ENCODE results near the gene LRG1.
"Not testable (repeated sequence)": the region's sequence is repeated elsewhere in the genome, so short reads cannot be mapped to it uniquely, and the experiment has no call there.

The LRG1 gene

DNA sequence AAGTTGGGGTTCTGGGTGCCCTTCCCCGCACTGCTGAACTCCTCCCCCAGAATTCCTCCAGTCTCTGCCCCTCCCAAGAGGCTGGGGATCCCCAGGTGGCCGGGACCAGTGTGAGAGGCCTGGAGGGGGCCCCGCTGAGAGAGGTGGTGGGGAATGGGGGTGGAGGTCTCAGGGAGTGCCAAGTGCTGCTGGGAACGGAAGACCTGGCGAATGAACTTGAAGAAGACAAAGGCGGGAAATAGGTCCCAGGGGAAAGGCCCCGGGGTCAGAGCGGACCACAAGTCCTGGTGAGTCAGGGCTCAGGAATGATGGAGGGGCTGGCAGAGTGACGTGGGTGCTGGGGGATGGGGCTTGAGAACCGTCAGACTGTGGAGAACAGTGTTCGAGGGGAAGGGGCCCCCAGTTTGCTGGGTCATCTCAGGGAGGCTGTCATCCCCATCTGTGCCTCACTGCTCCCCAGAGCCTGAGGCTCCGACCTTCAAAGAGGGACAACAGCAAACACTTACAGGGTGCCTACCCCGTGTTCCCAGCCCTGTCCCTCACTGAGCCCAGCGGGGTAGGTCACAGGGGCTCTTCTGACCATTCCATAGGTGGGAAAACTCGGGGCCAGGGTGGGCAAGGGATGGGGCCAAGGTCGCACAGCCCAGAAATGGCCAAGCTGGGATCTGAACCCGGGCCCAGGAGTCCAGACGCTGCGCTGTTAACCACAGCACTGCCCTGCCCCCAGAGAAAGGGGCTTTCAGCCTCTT lies 35.6 kb upstream of the LRG1 start:
- DNase-seq = no peak

DNA sequence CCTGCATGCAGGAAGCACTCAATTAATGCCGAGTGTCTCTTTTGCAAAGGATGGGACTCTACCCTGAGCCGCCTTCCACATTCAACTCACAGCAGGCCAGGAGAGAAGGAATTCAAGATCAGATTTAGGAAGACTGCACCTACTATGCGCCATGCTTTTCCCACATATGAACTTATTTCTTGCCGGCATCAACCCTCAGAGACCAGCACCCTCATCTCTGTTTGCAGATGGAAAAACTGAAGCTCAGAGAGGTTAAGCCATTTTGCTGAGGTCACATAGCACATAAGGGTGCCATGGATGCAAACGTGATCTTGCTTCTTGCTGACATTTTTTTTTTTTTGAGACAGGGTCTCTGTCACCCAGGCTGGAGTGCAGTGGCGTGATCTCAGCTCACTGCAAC lies 33.8 kb upstream of the LRG1 start:
- DNase-seq = no peak

DNA sequence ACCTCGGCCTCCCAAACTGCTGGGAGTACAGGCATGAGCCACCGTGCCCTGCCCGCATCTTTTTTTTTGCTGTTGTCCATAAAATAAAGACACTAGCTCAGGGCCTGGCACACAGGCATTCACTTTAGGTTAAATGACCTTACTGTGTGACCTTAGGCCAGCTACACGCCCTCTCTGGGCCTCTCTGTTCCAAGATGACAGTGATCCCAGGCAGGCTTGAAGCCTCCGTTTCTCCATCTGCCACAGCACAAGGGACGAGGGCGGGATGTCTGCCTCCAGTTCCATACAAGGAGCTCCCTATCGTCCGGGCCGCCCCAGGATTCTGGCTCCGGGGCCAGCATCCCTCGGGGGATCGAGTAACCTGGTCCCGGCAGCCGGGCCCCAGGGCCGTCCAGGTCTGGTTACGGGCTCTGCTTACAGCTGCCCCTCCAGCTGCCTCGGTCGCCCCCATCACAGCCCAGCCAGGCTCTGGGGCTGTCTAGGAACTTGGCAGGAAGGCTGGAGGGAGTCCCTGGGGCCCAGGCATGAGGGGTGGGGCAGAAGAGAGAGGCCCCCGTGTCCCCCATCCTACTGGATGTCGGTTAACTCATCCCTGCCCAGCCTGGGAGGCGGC lies 31.6 kb upstream of the LRG1 start:
- no peak for DNase-seq

DNA sequence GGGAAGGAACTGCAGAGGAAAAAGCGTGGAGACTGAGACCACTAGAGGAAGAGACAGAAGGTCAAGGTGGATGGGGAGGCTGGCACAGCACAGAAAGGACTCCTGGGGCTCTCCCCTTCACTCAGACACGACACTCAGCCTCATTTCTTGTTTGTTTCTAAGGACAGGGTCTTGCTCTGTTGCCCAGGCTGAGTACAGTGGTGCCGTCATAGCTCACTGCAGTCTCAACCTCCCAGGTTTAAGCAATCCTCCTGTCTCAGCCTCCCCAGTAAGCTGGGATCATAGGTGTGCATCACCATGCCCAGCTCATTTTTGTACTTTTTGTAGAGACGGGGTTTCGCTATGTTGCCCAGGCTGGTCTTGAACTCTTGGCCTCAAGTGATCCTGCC lies 31.1 kb upstream of the LRG1 start:
- no peak for DNase-seq

DNA sequence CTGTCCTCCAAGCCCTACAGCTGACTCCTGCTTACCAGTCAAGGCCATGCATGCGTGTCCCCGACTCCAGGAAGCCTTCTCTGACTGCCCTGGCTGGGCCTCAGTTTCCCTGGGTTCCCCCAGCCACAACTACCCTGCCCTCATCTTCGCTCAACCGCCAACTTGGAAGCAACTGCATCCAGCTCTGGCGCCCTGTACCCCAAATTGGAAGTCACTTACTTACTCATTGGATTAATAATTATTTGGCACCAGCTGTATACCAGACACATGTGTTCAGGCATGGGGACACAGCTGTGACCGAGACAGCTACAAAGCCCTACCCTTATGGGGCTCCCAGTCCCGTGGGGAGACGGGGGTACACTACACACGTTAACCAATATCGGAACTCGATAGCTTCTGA lies 30.6 kb upstream of the LRG1 start:
- DNase-seq = no peak

DNA sequence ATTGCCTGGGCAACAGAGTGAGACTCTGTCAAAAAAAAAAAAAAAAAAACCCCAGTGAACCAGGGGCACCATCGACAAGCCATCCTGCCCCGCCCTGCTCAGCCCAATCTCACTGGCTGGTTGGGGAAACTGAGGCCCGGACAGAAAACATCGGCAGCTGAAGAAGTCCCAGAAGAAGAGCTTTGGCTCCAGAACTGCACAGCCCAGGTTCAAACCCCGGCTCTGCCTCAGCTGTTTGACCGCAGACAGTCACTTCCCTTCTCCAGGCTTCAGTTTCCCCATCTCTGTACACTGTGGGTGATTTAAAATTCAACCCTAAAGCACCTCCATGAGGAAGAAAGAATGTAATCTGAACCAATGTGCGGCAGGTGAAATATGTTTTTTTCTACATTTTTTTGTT lies 29.1 kb upstream of the LRG1 start:
- DNase-seq = no peak

DNA sequence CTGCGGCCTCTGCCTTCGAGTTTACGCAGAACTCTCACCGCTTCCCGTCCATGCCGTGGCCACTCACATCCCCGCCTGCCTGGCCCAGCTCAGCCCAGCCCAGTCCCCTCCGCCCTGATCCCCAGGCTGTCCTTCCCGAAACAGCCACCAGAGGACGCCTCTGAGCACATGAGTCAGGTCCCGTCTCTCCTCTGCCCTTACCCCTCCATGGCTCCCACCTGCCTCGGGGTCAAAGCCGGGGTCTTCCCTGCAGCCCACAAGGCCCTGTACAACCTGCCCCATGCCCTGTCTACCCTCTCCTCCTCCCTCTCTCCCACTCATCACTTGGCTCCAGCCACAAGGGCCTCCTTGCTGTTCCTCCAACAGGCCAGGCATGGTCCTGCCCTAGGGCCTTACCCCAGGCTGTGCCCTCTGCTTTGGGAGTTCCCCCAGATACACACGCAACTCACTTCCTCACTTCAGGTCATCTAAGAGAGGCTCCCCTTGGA lies 27.8 kb upstream of the LRG1 start:
- DNase-seq = peak; percentile 54

DNA sequence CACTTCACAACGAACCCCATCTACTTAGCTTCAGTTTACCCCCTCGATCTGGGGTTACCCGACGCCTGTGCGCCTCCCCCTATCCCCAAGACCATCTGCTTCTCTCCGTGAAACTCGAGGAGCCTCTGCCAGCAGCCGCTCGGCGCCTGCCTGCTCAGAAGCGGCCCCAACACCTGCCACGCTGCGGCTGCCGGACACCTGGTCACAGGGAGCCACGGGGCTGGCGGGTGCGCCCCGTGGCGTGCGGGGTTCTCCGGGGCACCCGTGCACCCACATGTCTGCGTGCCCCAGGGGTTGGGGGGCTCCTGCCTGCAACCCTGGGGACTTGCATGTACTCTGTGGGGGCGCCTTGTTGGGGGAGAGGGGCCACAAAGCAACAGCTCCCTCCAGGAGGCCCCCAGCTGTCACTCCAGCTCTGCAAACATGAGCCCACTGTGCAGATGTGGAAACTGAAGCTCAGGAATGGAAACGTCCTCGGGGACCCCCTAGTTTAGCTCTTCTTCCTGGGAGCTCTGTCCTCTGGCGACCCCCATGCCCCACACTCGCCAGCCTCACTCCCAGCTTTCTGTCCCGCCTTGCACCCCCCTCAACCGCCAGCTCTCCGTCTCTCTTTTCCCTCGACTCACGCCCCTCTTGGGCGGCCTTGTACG lies 26.7 kb upstream of the LRG1 start:
- no peak for DNase-seq

DNA sequence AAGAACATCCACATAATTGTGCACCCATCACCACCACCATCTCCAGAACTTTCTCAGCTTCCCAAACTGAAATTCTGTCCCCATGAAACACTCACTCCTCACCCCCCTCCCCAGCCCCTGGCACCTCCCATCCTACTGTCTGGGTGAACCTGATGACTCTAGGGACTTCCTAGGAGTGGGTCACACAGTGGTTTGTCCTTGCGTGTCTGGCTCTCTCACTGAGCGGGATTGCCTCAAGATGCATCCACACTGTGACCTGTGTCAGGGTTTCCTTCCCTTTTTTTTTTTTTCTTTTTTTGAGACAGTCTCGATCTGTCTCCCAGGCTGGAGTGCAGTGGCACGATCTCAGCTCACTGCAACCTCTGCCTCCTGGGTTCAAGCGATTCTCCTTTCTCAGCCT lies 23.7 kb upstream of the LRG1 start:
- not testable (repeated sequence) for DNase-seq

DNA sequence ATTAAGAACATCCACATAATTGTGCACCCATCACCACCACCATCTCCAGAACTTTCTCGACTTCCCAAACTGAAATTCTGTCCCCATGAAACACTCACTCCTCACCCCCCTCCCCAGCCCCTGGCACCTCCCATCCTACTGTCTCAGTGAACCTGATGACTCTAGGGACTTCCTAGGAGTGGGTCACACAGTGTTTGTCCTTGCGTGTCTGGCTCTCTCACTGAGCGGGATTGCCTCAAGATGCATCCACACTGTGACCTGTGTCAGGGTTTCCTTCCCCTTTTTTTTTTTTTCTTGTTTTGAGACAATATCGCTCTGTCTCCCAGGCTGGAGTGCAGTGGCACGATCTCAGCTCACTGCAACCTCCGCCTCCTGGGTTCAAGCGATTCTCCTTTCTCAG lies 22.2 kb upstream of the LRG1 start:
- DNase-seq = not testable (repeated sequence)

DNA sequence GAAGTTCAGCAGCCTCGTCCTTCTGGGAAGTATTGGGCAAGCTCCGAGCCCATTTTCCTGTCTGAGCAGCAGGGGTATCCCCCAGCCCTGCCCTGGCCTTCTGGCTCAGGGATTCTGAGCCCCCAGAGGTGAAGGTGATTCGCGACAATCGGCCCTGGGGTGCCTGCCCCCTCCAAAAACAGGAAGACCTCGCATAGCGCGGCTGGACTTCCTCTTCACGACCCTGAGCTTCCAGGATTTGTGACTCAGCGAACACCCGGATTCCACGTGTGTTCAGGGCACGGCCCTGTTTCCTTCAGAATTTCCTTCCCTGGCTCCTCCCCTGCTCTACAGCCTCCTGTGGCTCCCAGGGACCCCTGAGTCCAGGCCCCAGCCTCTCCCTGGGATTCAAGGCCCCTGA lies 19.7 kb upstream of the LRG1 start, which contains the start of gene SEMA6B:
Gene SEMA6B (minus strand): TSS at position 116 of the 400 bp plus-strand sequence. CDS start 1,227 bp downstream, outside the sequence.
- no peak for DNase-seq

DNA sequence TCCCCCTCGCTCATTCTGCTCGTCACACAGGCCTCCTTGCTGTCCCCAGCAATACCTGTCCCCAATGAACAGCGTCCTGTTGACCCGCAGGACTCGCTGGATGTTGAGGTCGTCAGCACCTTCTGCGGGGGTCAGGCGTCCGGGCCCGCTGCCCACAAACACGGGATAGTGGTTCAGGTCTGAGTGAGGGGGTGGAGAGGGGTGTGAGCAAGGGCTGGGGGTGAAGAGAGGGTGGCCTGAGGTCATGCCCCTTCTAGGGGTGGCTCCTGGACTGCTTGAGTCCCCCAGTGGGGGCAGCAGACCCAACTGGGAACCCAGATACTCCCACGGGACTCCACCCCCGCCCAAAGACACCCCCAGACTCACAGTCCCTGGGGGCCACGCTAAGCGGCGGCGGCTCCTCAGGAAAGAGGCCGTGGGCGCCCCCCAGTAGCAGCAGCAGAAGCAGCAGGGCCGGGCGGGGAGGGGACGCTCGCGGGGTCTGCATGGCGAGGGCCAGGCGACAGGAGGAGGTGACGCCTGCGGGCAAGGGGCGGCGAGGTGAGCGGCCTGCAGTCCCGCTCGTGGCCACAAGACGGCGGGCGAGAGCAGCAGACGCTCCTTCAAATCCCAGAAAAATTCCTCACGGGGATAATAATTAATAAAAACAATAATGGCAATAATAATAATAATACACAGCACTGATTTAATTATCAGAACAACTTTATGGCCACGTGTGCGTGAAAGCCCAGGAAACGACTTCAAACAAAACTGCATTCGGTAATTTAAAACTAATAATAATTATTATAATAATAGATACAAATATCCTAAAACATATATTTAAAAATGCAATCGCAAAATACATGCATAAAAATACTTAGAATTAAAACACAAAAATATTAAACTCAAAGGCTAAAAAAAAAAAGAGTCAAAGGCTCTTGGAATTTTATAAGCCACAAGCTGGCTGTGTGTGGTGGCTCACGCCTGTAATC lies 18.4 kb upstream of the LRG1 start:
- no peak for DNase-seq

DNA sequence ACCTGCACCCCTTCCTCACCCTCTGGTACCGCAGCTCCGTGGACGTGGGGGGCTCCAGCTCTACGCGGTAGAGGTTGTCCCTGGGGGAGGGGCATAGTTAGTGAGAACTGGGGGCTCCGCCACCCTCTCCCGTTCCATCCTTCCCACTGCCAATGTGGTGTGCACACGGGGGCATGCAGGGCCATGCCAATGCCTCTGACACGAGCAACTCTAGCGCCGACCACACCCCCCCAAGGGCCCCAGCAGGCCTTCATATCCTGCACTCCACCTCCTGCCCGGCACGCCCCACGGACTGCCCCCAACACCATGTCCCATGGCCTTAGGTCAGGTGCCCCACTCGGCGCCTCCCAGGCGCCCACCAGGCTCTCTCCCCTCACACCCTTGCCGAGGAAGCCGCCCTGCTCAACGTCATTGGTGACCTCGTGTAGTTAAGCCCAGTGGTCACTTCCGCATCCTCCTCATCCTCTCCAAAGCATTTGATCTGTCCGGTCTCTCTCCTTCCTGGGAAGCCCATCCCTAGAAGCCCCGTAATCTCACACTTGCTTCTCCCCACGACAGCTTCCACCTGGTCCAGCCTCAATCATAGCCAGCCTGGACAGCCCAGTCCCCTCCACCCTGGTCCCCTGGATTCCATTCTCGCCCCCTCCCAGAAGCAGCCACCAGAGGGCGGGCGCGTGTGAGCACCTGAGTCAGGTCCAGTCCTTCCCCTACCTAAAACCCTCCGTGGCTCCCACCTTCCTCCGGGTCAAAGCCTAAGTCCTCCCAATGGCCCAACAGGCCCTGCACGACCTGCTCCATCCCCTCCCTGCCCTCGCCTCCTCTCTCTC lies 17.5 kb upstream of the LRG1 start:
- no peak for DNase-seq

DNA sequence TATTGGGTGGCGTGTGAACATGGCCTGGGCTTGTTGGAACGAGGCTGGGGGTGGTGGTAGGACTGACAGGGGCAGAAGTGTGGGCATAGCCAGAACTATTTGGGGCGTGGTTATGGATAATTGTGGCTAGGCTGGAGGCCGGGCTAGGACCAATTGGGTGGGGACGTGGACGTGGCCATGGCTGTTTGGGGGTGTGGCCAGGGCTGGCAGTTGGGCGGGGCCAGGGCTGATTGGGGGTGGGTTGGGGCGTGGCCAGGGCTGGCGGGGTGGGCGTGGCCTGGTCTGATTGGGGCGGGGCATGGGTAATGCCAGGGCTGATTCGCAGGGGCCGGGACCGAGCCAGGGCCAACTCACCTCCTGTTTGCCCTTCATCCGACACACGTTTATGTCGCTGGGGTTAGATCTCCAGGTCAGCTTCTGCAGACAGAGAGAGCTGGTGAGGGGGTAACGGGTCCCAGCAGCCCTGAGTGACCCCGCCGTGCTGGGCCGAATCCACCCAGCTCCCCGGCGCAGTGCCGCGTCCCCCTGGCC lies 16.8 kb upstream of the LRG1 start:
- peak; percentile 14 for DNase-seq

DNA sequence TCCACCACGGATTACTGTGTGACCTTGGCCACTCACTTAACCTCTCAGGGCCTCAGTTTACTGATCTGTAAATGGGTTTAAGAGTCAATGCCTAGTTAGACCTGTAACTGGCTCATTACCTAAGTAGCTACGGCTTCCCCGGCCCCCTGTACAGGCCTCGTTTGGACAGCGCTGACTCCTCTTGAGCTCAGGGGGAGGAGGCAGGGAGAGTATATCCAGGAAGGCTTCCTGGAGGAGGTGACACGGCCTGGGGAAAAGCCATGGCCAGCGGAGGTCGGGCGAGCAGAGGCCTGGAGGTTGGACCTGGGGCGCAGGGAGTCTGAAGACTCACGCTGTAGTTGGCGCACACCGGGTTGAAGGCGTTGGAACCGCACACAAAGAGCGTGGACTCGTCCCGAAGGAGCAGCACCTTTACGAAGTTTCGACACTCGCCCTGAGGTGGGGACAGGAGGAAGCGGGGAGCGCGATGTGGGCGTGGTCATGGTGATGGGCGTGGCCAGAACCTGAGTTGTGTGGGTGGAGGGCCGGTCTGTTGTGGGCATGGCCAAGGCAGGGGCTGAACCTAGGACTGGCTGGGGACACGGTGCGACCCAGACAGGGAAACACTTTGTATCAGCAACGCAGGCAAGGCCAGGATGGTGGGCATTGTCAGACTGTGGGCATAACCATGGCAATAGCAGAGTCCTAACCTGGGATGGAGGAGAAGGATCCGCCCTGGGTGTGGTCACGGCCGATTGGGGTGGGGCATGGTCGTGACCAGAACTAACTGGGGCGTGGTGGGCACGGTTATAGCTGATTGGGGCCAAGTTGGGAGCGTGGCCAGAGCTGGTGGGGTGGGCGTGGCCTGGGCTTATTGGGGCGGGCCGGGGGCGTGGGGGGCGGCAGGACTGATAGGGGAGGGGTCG lies 16.1 kb upstream of the LRG1 start:
- no peak for DNase-seq

DNA sequence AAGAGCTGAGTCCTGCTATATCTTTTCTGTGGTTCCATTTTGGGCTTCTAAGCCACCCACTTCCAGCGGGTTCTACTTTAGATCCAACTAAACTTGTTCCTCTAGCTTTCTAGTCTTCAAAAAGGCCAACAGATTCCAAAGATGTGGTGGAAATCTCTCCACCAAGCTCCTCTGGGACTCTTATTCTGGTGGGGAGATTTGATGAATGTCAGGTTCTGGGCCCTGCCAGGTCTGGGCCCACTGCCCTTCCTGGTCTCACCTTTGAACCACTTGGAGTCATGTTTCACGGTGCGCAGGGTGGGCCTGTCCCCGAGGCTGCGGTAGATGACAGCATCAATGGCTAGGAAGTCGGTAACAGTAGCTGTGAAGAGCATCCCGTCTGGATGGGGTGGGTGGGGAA lies 14.9 kb upstream of the LRG1 start:
- no peak for DNase-seq

DNA sequence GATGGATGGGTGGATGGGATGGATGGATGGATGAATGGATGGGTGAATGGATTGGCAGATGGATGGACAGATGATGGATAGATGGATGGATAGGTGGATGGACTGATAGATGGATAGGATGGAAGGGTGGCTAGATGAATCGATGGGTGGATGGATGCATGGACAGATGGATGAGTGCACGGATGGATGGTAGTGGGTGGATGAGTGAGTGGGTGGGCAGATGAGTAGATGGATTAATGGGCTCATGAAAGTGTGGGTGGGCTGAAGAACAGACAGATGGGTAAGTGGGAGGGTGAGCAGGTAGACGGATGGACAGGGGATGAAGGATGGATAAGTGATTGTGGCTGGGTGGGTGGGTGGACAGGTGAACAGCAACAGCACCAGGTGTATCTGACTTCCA lies 13.9 kb upstream of the LRG1 start:
- DNase-seq = no peak

DNA sequence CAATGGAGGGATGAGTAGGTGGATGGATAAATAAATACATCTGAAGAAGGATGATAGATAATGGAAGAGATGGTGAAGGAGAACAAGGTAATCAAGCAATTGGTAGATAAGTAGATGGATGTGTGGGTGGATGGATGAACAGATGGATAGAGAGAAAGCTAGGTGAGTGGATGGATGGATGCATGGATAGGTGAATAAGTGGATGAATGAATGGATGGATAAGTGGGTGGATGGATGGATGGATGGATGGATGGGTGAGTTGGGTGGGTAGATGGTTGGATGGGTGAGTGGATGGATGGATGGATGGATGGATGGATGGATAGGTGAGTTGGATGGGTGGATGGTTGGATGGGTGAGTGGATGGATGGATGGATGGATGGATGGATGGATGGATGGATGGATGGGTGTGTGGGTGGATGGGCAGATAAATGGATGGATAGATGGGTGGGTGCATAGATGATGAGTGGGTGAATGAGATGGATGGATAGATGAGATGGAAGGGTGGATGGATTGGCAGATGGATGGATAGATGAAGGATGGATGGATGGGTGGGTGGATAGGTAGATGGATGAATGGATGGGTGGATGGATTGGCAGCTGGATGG lies 13.4 kb upstream of the LRG1 start:
- DNase-seq = no peak

DNA sequence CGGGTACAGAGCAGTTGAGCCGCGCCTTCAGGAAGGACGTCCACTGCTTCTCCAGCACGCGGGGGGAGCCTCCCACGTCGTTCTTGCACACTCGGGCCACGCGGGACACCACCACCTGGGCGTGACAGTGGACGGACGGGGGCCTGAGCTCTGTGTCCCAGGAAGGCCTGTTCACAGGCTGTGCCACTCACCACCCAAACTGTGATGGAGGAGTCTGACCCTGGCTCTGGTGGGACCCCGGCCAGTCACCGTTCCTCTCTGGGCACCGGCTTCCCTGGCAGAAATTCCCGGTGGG lies 12.6 kb upstream of the LRG1 start:
- no peak for DNase-seq

DNA sequence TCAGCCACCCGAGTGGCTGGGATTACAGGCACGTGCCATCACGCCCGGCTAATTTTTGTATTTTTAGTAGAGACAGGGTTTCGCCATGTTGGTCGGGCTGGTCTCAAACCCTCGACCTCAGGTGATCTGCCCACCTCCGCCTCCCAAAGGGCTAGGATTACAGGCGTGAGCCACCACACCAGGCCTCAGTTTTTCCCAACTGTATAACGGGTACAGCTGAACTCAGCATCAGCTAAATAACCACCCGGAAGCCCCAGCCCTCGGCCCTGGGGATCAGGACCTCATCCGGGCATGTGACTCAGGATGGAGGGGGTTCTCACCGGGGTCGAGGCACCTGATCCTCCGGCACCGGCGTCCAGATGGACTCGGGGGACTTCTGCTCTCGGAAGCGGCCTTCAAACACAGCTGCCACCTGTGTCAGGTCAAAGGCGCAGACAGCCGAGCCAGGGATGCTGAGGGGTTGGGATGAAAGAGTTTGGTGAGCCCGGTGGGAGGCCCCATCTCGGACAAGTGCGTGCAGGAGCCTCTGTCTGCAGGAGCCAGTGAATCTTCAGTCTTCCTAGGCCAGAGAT lies 10.7 kb upstream of the LRG1 start:
- DNase-seq = no peak
